Astrocyte (in vitro differentiated cells and primary cell): ENCODE measurements around the gene NFAT5.

ENCODE experiments used
- CTCF ChIP-seq: IDR thresholded peaks from 2 replicates; pipeline ENCODE4 v1.5.1; 2011; ENCODE audit warnings: low read depth, mild to moderate bottlenecking, inconsistent platforms, low read length, moderate library complexity; ENCODE audit not compliant: insufficient read depth
- EZH2 ChIP-seq: IDR thresholded peaks from 2 replicates; pipeline ENCODE4 v1.6.1; 2012; ENCODE audit warnings: mild to moderate bottlenecking, low read length, inconsistent platforms; ENCODE audit not compliant: insufficient read depth

- TF ChIP-seq CTCF, result no peak
- TF ChIP-seq EZH2, result no peak
These were observed 98.1 kb downstream of the NFAT5 start for GRCh38 chr16:69663846-69664245.
